HS-27A (cell line): ENCODE measurements around the gene MLXIPL.
"Not testable (repeated sequence)": the region's sequence is repeated elsewhere in the genome, so short reads cannot be mapped to it uniquely, and the experiment has no call there.

Experiments
- DNase-seq: peaks from one replicate; pipeline ENCODE4 v3.0.0-alpha.2; 2012; ENCODE audit warnings: low read depth, missing footprints

Gene MLXIPL

DNA sequence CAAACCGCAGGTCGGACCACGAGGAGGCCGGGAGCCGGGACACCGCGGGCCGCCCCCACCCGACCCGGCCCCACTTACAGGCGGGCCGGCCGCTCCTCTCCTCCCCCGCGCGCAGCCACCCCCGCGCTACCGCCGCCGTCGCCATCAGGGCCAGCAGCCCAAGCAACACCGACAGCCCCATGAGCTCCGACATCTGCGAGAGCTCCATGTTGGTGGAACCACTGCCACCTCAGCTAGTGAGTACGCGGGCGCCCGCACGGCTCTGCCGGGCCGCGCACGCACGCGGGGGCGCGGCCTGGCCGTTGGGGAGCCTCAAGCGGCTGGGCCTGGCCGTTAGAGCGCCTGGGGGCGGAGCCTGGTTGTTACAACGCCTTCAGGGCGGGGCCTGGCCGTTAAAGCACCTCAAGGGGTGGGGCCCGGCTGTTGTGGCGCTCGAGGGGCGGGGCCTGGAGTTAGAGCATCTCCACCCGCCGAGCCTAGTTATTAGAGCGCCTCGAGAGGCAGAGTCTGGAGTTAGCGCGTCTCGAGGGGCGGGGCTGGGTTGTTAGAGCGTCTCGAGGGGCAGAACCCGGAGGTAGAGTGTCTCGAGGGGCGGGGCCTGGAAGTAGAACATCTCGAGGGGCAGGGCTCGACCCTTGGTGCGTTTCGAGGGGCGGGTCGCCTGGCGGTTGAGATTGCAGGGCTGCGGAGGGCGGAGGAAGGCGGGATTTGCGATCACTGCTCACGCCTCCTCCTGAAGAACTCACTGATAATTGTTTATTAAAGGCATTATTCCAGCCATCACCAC, 45.8 kb downstream of the MLXIPL start, which contains the start of gene TBL2:
Gene TBL2, minus strand, starts transcription at position 238 of the 787 bp plus-strand sequence. Its CDS starts 30 bp downstream, at position 208.
- DNase-seq, result peak; percentile 90

DNA sequence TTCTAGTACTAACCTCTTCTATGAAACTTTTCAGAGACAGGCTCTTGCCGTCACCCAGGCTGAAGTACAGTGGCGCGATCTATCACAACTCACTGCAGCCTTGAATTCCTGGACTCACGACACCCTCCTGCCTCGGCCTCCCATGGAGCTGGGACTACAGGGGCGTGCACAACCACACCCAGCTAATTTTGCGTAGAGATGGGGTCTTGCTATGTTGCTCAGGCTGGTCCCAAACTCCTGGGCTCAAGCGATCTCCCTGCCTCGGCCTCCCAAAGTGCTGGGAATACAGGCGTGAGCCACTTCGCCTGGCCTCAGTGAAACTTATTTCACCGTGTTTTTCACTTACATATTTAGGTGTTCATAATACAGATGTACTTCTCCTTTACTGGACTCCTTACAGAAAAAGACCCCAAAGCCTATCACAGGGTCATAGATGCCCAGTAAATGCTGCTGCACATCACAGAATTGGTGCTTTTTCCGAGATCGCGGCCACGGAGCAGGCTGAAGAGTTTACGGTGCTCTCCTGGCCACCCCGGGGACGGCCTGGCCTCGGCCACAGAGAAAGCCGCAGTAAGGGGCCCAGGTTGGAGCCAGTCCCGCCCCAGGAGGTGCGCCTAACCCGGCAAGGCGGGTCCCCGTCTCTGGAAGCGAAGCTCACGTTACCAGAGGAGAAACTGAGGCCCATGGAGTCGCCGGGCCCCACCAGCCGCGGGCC, 46.5 kb downstream of the MLXIPL start:
- no peak for DNase-seq

DNA sequence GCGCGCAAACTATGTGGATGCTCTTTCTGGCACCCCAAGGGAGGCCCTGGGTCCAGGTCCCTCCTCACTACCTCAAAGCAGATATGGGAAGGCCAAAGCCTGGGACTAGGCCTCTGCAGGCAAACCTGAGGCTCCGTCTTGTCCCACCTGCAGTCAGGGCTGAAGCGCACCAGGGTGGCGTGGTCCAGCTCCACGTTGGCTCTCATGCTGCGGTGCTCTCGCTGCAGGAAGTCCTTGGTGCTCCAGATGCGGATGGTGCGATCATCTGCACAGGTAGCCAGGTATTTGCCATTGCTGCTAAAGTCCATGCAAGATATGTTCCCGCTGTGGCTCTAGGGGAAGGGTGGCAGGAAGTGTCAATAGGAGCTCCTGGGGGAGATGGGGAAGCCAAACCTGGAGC, 50.5 kb downstream of the MLXIPL start:
- DNase-seq, result no peak

DNA sequence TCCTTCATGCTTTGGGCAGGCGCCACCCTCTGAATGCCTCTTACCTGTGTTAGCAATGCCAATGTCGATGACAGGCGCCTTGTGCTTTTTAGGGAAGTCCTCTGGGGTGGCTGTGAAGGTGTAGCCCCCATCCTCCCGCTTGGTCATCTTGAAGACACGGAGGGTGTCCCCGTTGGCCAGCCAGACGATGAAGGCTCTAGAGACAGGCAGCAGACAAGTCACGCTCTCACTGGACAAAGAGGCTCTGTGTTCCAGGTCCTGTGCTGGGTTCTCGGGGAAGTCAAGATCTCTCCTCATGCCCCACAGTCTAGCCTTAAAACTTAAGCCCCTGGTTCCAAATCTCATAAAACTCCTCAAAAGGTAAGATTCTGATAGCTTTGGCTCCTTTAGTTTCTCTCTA, 51.0 kb downstream of the MLXIPL start:
- no peak for DNase-seq

DNA sequence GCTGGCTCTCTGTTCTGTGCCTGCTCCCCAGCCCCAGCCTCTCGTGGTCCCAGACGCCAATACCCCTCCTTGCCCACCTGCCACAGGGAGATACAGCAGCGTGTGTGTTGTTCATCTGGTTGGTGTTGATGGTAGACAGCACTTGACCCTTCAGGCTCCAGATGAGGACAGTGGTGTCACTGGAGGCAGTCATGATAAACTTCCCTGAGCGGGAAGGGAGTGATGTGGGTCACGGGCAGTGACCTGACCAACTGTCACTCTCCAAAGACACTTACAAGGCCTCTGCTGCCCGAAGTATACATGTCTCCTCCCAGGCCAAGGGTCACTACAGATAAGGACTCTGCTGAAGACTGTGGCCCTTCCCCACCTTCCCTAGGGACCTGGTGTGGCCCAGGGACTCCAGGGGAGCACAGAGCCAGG, 51.5 kb downstream of the MLXIPL start:
- DNase-seq, result no peak

- no peak for DNase-seq
Measured at GRCh38 chr7:73570977-73571376, 53.3 kb downstream of the MLXIPL start.

GRCh38 chr7:73570521-73570920, 53.8 kb downstream of the MLXIPL start:
- DNase-seq, result no peak

GRCh38 chr7:73569042-73569608, 55.2 kb downstream of the MLXIPL start:
- no peak for DNase-seq

DNA sequence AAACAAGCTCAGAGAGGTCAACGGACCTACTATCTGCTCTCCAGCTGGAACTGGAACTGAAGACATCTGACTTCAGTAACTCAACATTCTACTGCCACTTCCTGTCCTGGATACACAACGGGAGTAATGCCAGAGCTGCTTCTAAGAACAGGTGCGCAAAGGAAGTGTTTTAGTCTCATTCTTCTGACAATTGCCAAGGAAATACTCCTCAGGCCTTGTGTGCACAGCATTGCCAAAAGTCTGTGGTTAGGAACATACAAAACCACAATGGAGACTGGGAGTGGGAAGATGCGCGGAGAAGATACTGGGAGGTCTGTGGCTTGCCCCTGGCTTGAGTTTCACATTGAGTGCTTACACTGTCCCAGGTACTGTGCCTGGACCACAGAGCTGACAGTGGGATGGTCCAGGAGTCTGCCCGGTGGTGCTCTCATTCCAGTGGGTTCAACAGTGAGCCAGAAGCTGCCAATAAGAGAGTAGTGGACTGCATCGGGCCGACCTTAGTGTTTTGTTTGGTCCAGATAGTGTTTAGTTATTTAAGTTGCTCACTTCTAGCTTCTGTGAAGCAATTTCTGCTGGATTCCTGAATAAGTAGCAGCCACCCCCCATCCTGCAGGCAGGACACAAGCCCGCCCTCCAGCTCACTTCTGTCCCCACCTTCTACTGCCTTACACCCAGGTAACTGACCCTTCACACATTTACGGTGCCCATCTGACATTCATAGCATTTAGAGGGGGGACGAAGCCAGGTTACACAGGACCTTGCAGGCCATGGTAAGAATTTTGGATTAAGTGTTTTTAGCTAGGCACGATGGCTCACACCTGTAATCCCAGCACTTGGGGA, 56.3 kb downstream of the MLXIPL start:
- DNase-seq, result no peak

- no peak for DNase-seq
Measured at GRCh38 chr7:73567140-73567539, 57.2 kb downstream of the MLXIPL start.

- DNase-seq, result not testable (repeated sequence)
Measured at GRCh38 chr7:73566431-73566830, 57.9 kb downstream of the MLXIPL start.

- DNase-seq, result no peak
Measured at GRCh38 chr7:73565675-73566340, 58.5 kb downstream of the MLXIPL start.

GRCh38 chr7:73560109-73560835, 64.0 kb downstream of the MLXIPL start:
- DNase-seq, result no peak

- DNase-seq, result no peak
Measured at GRCh38 chr7:73557397-73558257, 66.7 kb downstream of the MLXIPL start, which contains the start of gene BCL7B. BCL7B (minus strand) TSS chr7:73557690; CDS start chr7:73557578, 112 bp downstream.

DNA sequence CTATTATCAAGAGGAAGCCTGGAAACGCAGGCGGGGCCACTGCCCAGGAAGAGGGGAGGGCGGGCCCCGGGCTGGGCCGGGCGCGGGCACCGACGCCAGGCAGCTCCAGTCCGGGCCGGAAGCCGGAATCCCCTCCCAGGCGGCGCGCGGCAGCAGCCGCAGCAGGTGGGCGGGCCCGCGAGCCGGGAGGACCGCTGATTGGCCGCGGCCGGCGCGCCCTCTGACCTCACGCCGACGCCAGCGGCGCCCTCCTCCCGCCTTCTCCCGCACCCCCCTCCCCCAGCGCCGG, 67.3 kb downstream of the MLXIPL start:
- peak; percentile 68 for DNase-seq

- DNase-seq, result no peak
Measured at GRCh38 chr7:73556208-73557107, 67.9 kb downstream of the MLXIPL start.

GRCh38 chr7:73555411-73555982, 68.8 kb downstream of the MLXIPL start:
- DNase-seq, result no peak

GRCh38 chr7:73550093-73550492, 74.2 kb downstream of the MLXIPL start:
- not testable (repeated sequence) for DNase-seq
